ENCODE results near the gene TRAF3.
A peak's percentile ranks its signal among the peaks of the same experiment; 100 is the strongest.

DNA sequence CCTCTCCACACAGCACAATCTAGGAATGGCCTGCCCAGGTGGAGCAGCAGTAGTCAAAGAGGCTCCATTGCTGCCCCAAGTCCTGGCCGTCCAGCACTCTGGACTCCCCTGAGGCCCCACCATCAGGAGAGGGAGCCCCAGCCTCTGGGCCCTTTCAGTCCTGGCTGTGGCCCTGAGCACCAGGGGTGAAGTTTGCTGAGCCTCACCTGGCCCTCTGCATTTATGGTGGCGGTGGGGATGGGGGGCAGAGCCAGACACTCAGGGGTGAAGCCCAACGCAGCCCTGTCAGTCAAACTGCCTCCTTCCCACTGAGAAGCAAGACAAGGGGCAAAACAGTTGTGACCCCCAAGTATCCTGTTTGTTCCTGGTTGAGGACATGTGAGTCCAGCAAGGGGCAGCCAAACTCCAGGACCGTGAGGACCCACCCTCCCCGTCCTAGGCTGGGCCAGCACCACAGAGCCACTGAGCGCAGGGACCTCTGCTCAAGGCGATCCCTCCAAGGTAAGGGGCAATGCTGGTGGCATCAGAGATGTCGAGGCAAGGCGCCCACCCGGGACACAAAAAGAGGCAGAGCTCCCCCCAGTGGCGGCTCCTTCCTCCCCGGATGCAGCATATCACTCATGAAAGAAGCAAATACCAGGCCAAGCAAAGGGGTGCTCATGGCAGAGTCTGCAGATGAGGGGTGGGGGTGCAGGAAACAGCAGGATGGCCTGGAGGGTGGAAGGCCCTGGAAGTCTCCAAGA is 140.4 kb downstream of the TRAF3 start:
- TF ChIP-seq CTCF (IDR thresholded peaks at IDR 0.05; ENCODE audit: low read depth, low read length, missing input control) (peak; percentile 61), ATF3 (IDR thresholded peaks at IDR 0.05) (no peak)

All from liver (tissue), 3 donors.